HepG2 (cell line): ENCODE results near the gene GADD45A. TPM values are rescaled to one million over a fixed set of nuclear protein-coding genes. Genes with fewer than 3 reads are reported as not detected.

Experiments used
- ATAC-seq: fragments of 200-7000 bp; cut with Tn5 transposase; 3 replicates; pipeline ENCODE4 v1.9.1; 2020; ENCODE audit warnings: mild to moderate bottlenecking, moderate library complexity
- BruUV-seq: library from RNA; stranded (reverse); fragments of 400-500 nt; replicated peaks from 2 replicates; lab custom pipeline; 2021; lab: Mats Ljungman, UMichigan
- CTCF ChIA-PET: fragments of 300-600 bp; formaldehyde crosslinking; extraction: SDS; loops from one replicate; lab custom pipeline; 2021; ENCODE audit warnings: low total read pairs, inconsistent platforms, low intra/inter-chr PET ratio; lab: Yijun Ruan, JAX
- POLR2A ChIA-PET: fragments of 350-600 bp; sonication (Branson Sonifier 250); formaldehyde crosslinking; loops from one replicate; lab custom pipeline; 2020; ENCODE audit warnings: antibody characterized with exemption, inconsistent platforms; lab: Yijun Ruan, JAX
- DNase-seq: peaks from one replicate; pipeline ENCODE4 v3.0.0-alpha.2; 2015; ENCODE audit warnings: low spot score
- FAIRE-seq: peaks from 3 replicates; lab custom pipeline; 2011; peaks lifted over from hg19 to GRCh38; lab: Jason Lieb, UNC
- H2AFZ ChIP-seq: one replicate; pipeline ENCODE4 v1.6.1; 2011; ENCODE audit warnings: low read length, inconsistent platforms
- H3K27ac ChIP-seq: fragments of 300-600 bp; 3 replicates; pipeline ENCODE4 v1.8.0; 2011; ENCODE audit warnings: mixed run types, mild to moderate bottlenecking, mixed read lengths, low read length, inconsistent platforms; ENCODE audit not compliant: insufficient read depth; ENCODE audit errors: extremely low read length
- H3K27me3 ChIP-seq, 2 experiments: fragments of 200-600 bp in 1 of 2; 2 replicates in 1 of 2; 3 replicates in 1 of 2; pipeline versions ENCODE4 v1.6.0 to v1.8.0; 2011; ENCODE audit warnings: low read length in 2 of 2, mild to moderate bottlenecking in 2 of 2, moderate library complexity in 2 of 2, inconsistent platforms in 1 of 2; ENCODE audit not compliant: insufficient read depth in 2 of 2, control insufficient read depth in 1 of 2
- H3K36me3 ChIP-seq, 2 experiments: fragments of 200-600 bp in 1 of 2; replicated peaks in 1 of 2; 2 replicates in 1 of 2; 3 replicates in 1 of 2; pipeline versions ENCODE4 v1.5.1 to v1.8.0; 2011; ENCODE audit warnings: low read length in 2 of 2, inconsistent platforms in 1 of 2; ENCODE audit not compliant: insufficient read depth in 2 of 2, control insufficient read depth in 1 of 2
- H3K4me1 ChIP-seq: 2 replicates; pipeline ENCODE4 v1.5.1; 2012; ENCODE audit warnings: low read length, inconsistent platforms; ENCODE audit not compliant: insufficient read depth
- H3K4me2 ChIP-seq: 2 replicates; pipeline ENCODE4 v1.6.0; 2011; ENCODE audit warnings: low read depth, low read length, inconsistent platforms
- H3K4me3 ChIP-seq, 3 experiments: fragments of 200-600 bp in 1 of 3; sonication (generic), shearing (Covaris generic) in 1 of 3; replicated peaks in 1 of 3; 2 replicates each; pipeline ENCODE4 v1.5.1; 2011 to 2016; ENCODE audit warnings: low read length in 3 of 3, inconsistent platforms in 2 of 3, low read depth in 2 of 3, mild to moderate bottlenecking in 2 of 3, control low read depth in 1 of 3, mixed read lengths in 1 of 3; ENCODE audit not compliant: insufficient read depth in 1 of 3
- H3K79me2 ChIP-seq: one replicate; pipeline ENCODE4 v1.6.1; 2011; ENCODE audit warnings: low read length, inconsistent platforms; ENCODE audit not compliant: insufficient read depth
- H3K9ac ChIP-seq: 2 replicates; pipeline ENCODE4 v1.6.0; 2011; ENCODE audit warnings: mild to moderate bottlenecking, low read depth, low read length, inconsistent platforms; ENCODE audit not compliant: insufficient read depth
- H3K9me3 ChIP-seq: 2 replicates; pipeline ENCODE4 v1.5.1; 2012; ENCODE audit warnings: mild to moderate bottlenecking, low read length
- H4K20me1 ChIP-seq: 2 replicates; pipeline ENCODE4 v1.6.0; 2011; ENCODE audit warnings: inconsistent platforms, mild to moderate bottlenecking, low read length, moderate library complexity; ENCODE audit not compliant: insufficient read depth
- ARHGAP35 ChIP-seq: sonication (generic); formaldehyde crosslinking; IDR thresholded peaks from 2 replicates; pipeline ENCODE4 v1.9.0; 2022; ENCODE audit warnings: mild to moderate bottlenecking, inconsistent platforms, moderate library complexity, missing genetic modification reagents, borderline replicate concordance
- ATAD3A ChIP-seq: sonication (generic); formaldehyde crosslinking; IDR thresholded peaks from 2 replicates; pipeline ENCODE4 v1.4.0; 2020; ENCODE audit warnings: missing genetic modification reagents
- BRCA1 ChIP-seq: sonication (generic); formaldehyde crosslinking; IDR thresholded peaks from 2 replicates; pipeline ENCODE4 v1.4.0; 2020; ENCODE audit warnings: missing genetic modification reagents
- E2F1 ChIP-seq: sonication (generic); formaldehyde crosslinking; IDR thresholded peaks from 2 replicates; pipeline ENCODE4 v1.5.0; 2020; ENCODE audit warnings: missing genetic modification reagents
- GABPA ChIP-seq, 2 experiments: IDR thresholded peaks; 2 replicates each; pipeline ENCODE4 v1.6.1; 2011 to 2016; ENCODE audit warnings: low read depth in 2 of 2, low read length in 1 of 2, missing biosample characterization in 1 of 2, missing genetic modification characterization in 1 of 2
- GLMP ChIP-seq: sonication (generic); formaldehyde crosslinking; IDR thresholded peaks from 2 replicates; pipeline ENCODE4 v1.9.0; 2021; ENCODE audit warnings: missing genetic modification reagents, mild to moderate bottlenecking, borderline replicate concordance
- HOMEZ ChIP-seq: IDR thresholded peaks from 2 replicates; pipeline ENCODE4 v1.6.1; 2016; ENCODE audit warnings: low read depth
- NONO ChIP-seq, 2 experiments: fragments of 450-650 bp in 1 of 2; sonication (generic) in 1 of 2; formaldehyde crosslinking in 1 of 2; IDR thresholded peaks in 1 of 2; conservative IDR thresholded peaks in 1 of 2; 2 replicates each; pipeline versions ENCODE4 v1.6.1 to v1.8.0; 2017 to 2022; ENCODE audit warnings: mild to moderate bottlenecking in 1 of 2, missing genetic modification reagents in 1 of 2, moderate library complexity in 1 of 2
- PHF21A ChIP-seq: sonication (generic); formaldehyde crosslinking; IDR thresholded peaks from 2 replicates; pipeline ENCODE4 v1.5.0; 2020; ENCODE audit warnings: mild to moderate bottlenecking, missing genetic modification reagents
- ZMAT5 ChIP-seq: sonication (generic); formaldehyde crosslinking; IDR thresholded peaks from 2 replicates; pipeline ENCODE4 v1.5.0; 2020; ENCODE audit warnings: mild to moderate bottlenecking, low read depth, missing genetic modification reagents, borderline replicate concordance
- ZNF557 ChIP-seq: sonication (generic); formaldehyde crosslinking; IDR thresholded peaks from 2 replicates; pipeline ENCODE4 v1.4.0; 2020; ENCODE audit warnings: missing genetic modification reagents
- ZNF564 ChIP-seq: sonication (generic); formaldehyde crosslinking; IDR thresholded peaks from 2 replicates; pipeline ENCODE4 v1.8.1; 2023; ENCODE audit warnings: mild to moderate bottlenecking, missing genetic modification reagents
- ZNF569 ChIP-seq: sonication (generic); formaldehyde crosslinking; IDR thresholded peaks from 2 replicates; pipeline ENCODE4 v1.5.0; 2020; ENCODE audit warnings: mild to moderate bottlenecking, missing genetic modification reagents, moderate library complexity, borderline replicate concordance
- ZNF737 ChIP-seq: sonication (generic); formaldehyde crosslinking; IDR thresholded peaks from 2 replicates; pipeline ENCODE4 v1.5.0; 2020; ENCODE audit warnings: missing genetic modification reagents, mild to moderate bottlenecking, borderline replicate concordance
- ZNF781 ChIP-seq: sonication (generic); formaldehyde crosslinking; IDR thresholded peaks from 2 replicates; pipeline ENCODE4 v1.5.1; 2020; ENCODE audit warnings: borderline replicate concordance, mild to moderate bottlenecking, missing genetic modification reagents; ENCODE audit errors: not compliant biosample characterization
- ZXDC ChIP-seq: sonication (generic); formaldehyde crosslinking; IDR thresholded peaks from 2 replicates; pipeline ENCODE4 v1.5.0; 2020; ENCODE audit warnings: mild to moderate bottlenecking, missing genetic modification reagents
- WGBS: methylation state at CpG from one replicate; pipeline ENCODE4 v1.1.6; 2017; ENCODE audit warnings: low lambda C conversion rate; 5-methylcytosine and 5-hydroxymethylcytosine counted together
- in situ Hi-C: cut with HindIII; loops from 2 replicates; pipeline ENCODE4 v1.10.0; 2017; ENCODE audit warnings: low pct_unique_long_range_greater_than_20kb; ENCODE audit not compliant: extremely low pct_ligation_motif_present
- intact Hi-C: fragments of 100-400 bp; cut with micrococcal nuclease; formaldehyde crosslinking; loops from one replicate; pipeline ENCODE4 v1.10.0; 2022; ENCODE audit not compliant: unreplicated experiment
- polyA plus RNA-seq, 8 experiments: library from polyadenylated mRNA; depleted of rRNA in 3 of 8; stranded (reverse) in 7 of 8; unstranded in 1 of 8; fragments of >200 nt; fragmentation: Illumina TruSeq in 4 of 8; extraction: Trizol in 4 of 8; gene quantifications; 2 replicates each; pipeline versions ENCODE4 v1.2.1 to v1.2.3, GENCODE V29; 2011 to 2016; ENCODE audit warnings: low read depth in 4 of 8, missing spikeins in 1 of 8, mixed read lengths in 1 of 8; ENCODE audit not compliant: insufficient read depth in 1 of 8
- total RNA-seq, 5 experiments: library from RNA; depleted of rRNA; stranded (reverse); fragments of >200 nt; fragmentation: Illumina TruSeq; extraction: Trizol; gene quantifications; 2 replicates each; pipeline ENCODE4 v1.2.3, GENCODE V29; 2016; ENCODE audit warnings: low read depth in 1 of 5

GADD45A gene
- total and polyA plus RNA-seq, 2 of the 13 experiments (the other 11 are each of a cell fraction or from before 2014, with no cell fraction given) = 33.2 to 46.2 TPM

GRCh38 chr1:67684526-67685066 is 405 bp upstream of the GADD45A start:
- peaks cover 1 to 14% of the 10 kb centered on the region in 2 experiments; a peak in 2 of 5 replicates for H3K36me3 ChIP-seq
- ChIA-PET POLR2A (interaction anchor here (0.9 to 4.3 kb wide), 39 partner anchors 11 to 255 kb away, joined by 3 to 114 read pairs (median 5); no protein-coding TSS in a partner anchor), CTCF (no interaction called here)
- BruUV-seq = TSS peak; percentile 80
- peak overlapping the region; percentile 95 for H3K4me2 ChIP-seq
- in situ Hi-C loops = loop anchor here (5.0 to 10.0 kb wide), 3 partner anchors 78 to 147 kb away; no protein-coding TSS in a partner anchor
- no peaks in the 10 kb centered on the region for H3K9me3 ChIP-seq
- H3K4me3 ChIP-seq = peak overlapping the region; percentile 53 to 63 (median 62)
- no peak for ATAC-seq
- peak overlapping the region; percentile 49 for H3K27ac ChIP-seq
- no peak for FAIRE-seq
- H2AFZ ChIP-seq = no peak overlapping the region
- 1% methylated on average over 5 of the region's 20 CpGs for WGBS
- no peak for DNase-seq
- H3K9ac ChIP-seq = peak overlapping the region; percentile 71
- peaks cover 28% of the 10 kb centered on the region for H3K79me2 ChIP-seq
- peaks cover 60% of the 10 kb centered on the region for H3K4me1 ChIP-seq
- intact Hi-C loops = loop anchor here (1.0 to 5.0 kb wide), 5 partner anchors 20 to 257 kb away; no protein-coding TSS in a partner anchor
- peaks cover 15% of the 10 kb centered on the region for H4K20me1 ChIP-seq
- no peaks in the 10 kb centered on the region; a peak in 1 of 5 replicates for H3K27me3 ChIP-seq
- TF ChIP-seq E2F1 (CRISPR knock-in tag) (no peak), GLMP (CRISPR knock-in tag) (no peak), ZNF569 (no peak), ZMAT5 (CRISPR knock-in tag) (no peak), HOMEZ (CRISPR knock-in tag) (no peak), PHF21A (CRISPR knock-in tag) (peak; percentile 55; the same call in 1 of the 2 replicates), ARHGAP35 (CRISPR knock-in tag) (no peak), ZNF781 (CRISPR knock-in tag) (no peak), NONO (IDR thresholded peaks at IDR 0.05) (no peak), NONO (CRISPR knock-in tag; conservative IDR thresholded peaks at IDR 0.05) (no peak), ZNF564 (no peak), GABPA (IDR thresholded peaks at IDR 0.05; ENCODE audit: low read depth, low read length) (no peak), GABPA (CRISPR knock-in tag; IDR thresholded peaks at IDR 0.05; ENCODE audit: low read depth) (peak; percentile 29), ATAD3A (CRISPR knock-in tag) (no peak), ZNF557 (CRISPR knock-in tag) (no peak), ZXDC (no peak), ZNF737 (CRISPR knock-in tag) (no peak), BRCA1 (CRISPR knock-in tag) (0 out of 2 replicates have a peak, but pooled peaks have one; percentile 2)
